Muscle of leg (tissue), 16 donors: Measurements from ENCODE around the gene GNB4. TPM values are rescaled to one million over a fixed set of nuclear protein-coding genes. Genes with fewer than 3 reads are reported as not detected.

Experiments
- DNase-seq: peaks from one replicate; pipeline ENCODE4 v3.0.0; 2013
- H3K27ac ChIP-seq: one replicate; pipeline ENCODE4 v1.5.1; 2013; ENCODE audit warnings: mild to moderate bottlenecking, low read length, control low read depth
- H3K27me3 ChIP-seq: one replicate; pipeline ENCODE4 v1.6.1; 2013; ENCODE audit warnings: low read length; ENCODE audit not compliant: control insufficient read depth, insufficient read depth
- H3K36me3 ChIP-seq: one replicate; pipeline ENCODE4 v1.6.1; 2013; ENCODE audit warnings: low read length; ENCODE audit not compliant: control insufficient read depth, insufficient read depth
- H3K4me1 ChIP-seq: one replicate; pipeline ENCODE4 v1.6.1; 2013; ENCODE audit warnings: low read length; ENCODE audit not compliant: control insufficient read depth, insufficient read depth
- H3K4me3 ChIP-seq: one replicate; pipeline ENCODE4 v1.5.1; 2013; ENCODE audit warnings: low read length, control low read depth
- H3K9me3 ChIP-seq: replicated peaks from 2 replicates; pipeline ENCODE4 v1.6.1; 2013; ENCODE audit warnings: low read depth, low read length; ENCODE audit not compliant: control insufficient read depth
- WGBS: methylation state at CpG from one replicate; pipeline ENCODE4 v1.1.5; 2013; ENCODE audit warnings: missing lambda C conversion rate; ENCODE audit not compliant: insufficient coverage; 5-methylcytosine and 5-hydroxymethylcytosine counted together
- long read RNA-seq, 11 donors: transcript quantifications; one replicate each; lab custom pipeline, GENCODE V29; 2026
- polyA plus RNA-seq, 8 donors: library from polyadenylated mRNA; unstranded; fragments of 120-200 nt; gene quantifications; one replicate each; pipeline versions ENCODE4 v1.2.1 to v1.2.3, GENCODE V29; 2013; ENCODE audit warnings: inconsistent platforms in 1 of 8, low replicate concordance in 1 of 8; ENCODE audit not compliant: insufficient read length in 8 of 8, insufficient read depth in 1 of 8
- total RNA-seq: library from RNA; stranded (reverse); fragments of 120-200 nt; gene quantifications from one replicate; pipeline ENCODE4 v1.2.4, GENCODE V29; 2013

Gene GNB4
- 43.8 TPM for total RNA-seq
- polyA plus RNA-seq = 10 to 100 TPM; 21.0 to 48.0 (median 33.7) TPM
- long read RNA-seq, donor 1, full-length matches to known transcripts = 2 of 2 reads
- long read RNA-seq, donor 1, partial matches to known transcripts = 0 of 2 reads
- long read RNA-seq, donor 1, other reads (novel, unspliced or antisense) = 0 of 2 reads
- long read RNA-seq, donor 2, full-length matches to known transcripts = 1 of 1 reads
- long read RNA-seq, donor 2, partial matches to known transcripts = 0 of 1 reads
- long read RNA-seq, donor 2, other reads (novel, unspliced or antisense) = 0 of 1 reads
- long read RNA-seq, donor 3, full-length matches to known transcripts = 9 of 9 reads
- long read RNA-seq, donor 3, partial matches to known transcripts = 0 of 9 reads
- long read RNA-seq, donor 3, other reads (novel, unspliced or antisense) = 0 of 9 reads
- long read RNA-seq, donor 4, full-length matches to known transcripts = 4 of 4 reads
- long read RNA-seq, donor 4, partial matches to known transcripts = 0 of 4 reads
- long read RNA-seq, donor 4, other reads (novel, unspliced or antisense) = 0 of 4 reads
- long read RNA-seq, donor 5, full-length matches to known transcripts = 23 of 28 reads
- long read RNA-seq, donor 5, partial matches to known transcripts = 5 of 28 reads
- long read RNA-seq, donor 5, other reads (novel, unspliced or antisense) = 0 of 28 reads
- long read RNA-seq, donor 6, full-length matches to known transcripts = 5 of 5 reads
- long read RNA-seq, donor 6, partial matches to known transcripts = 0 of 5 reads
- long read RNA-seq, donor 6, other reads (novel, unspliced or antisense) = 0 of 5 reads
- long read RNA-seq, donor 7, full-length matches to known transcripts = 8 of 8 reads
- long read RNA-seq, donor 7, partial matches to known transcripts = 0 of 8 reads
- long read RNA-seq, donor 7, other reads (novel, unspliced or antisense) = 0 of 8 reads
- long read RNA-seq, donor 8, full-length matches to known transcripts = 7 of 7 reads
- long read RNA-seq, donor 8, partial matches to known transcripts = 0 of 7 reads
- long read RNA-seq, donor 8, other reads (novel, unspliced or antisense) = 0 of 7 reads
- long read RNA-seq, donor 9, full-length matches to known transcripts = 3 of 3 reads
- long read RNA-seq, donor 9, partial matches to known transcripts = 0 of 3 reads
- long read RNA-seq, donor 9, other reads (novel, unspliced or antisense) = 0 of 3 reads
- long read RNA-seq, donor 10, full-length matches to known transcripts = 14 of 14 reads
- long read RNA-seq, donor 10, partial matches to known transcripts = 0 of 14 reads
- long read RNA-seq, donor 10, other reads (novel, unspliced or antisense) = 0 of 14 reads
- long read RNA-seq, donor 11, full-length matches to known transcripts = 3 of 3 reads
- long read RNA-seq, donor 11, partial matches to known transcripts = 0 of 3 reads
- long read RNA-seq, donor 11, other reads (novel, unspliced or antisense) = 0 of 3 reads

GRCh38 chr3:179451265-179452175 lies at the start of gene GNB4:
Gene GNB4, minus strand, starts transcription at chr3:179451470. Its CDS starts 25,270 bp downstream, at chr3:179426200.
- peak; percentile 97 for DNase-seq
- under 1% methylated on average over 83 of the region's 90 CpGs for WGBS

DNA sequence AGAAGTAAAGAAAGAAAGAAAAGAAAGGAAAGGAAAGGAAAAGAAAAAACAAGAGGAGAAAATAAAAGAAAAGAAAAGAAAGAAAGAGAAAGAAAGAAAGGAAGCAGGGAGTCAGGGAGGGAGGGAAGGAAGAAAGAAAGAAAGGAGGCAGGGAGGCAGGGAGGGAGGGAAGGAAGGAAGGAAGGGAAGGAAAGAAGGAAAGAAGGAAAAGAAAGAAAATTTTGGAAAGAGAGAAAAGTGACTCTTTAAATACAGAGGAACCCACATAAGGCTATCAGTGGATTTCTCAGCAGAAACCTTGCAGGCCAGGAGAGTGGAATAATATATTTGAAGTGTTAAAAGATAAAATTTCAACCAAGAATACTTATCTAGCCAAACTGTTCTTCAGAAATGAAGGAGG lies 44.2 kb upstream of the GNB4 start:
- H3K4me3 ChIP-seq = no peak overlapping the region
- no peaks in the 10 kb centered on the region for H3K27me3 ChIP-seq
- DNase-seq = no peak
- H3K36me3 ChIP-seq = no peaks in the 10 kb centered on the region
- no peaks in the 10 kb centered on the region for H3K4me1 ChIP-seq
- no peak overlapping the region for H3K27ac ChIP-seq
- peaks cover 26% of the 10 kb centered on the region for H3K9me3 ChIP-seq

More at GRCh38 chr3:179451265-179452175, at the start of gene GNB4:
- Histone ChIP-seq H3K9me3 (no peaks in the 10 kb centered on the region), H3K27ac (peak within 1 kb of the TSS; percentile 99), H3K27me3 (no peaks in the 10 kb centered on the region), H3K4me1 (peaks cover 8% of the 10 kb centered on the region), H3K4me3 (peak within 1 kb of the TSS; percentile 68), H3K36me3 (peaks cover 6% of the 10 kb centered on the region)

- no peak for DNase-seq
- Histone ChIP-seq H3K27me3 (no peaks in the 10 kb centered on the region), H3K4me1 (no peaks in the 10 kb centered on the region), H3K27ac (no peak overlapping the region), H3K9me3 (peaks cover 26% of the 10 kb centered on the region), H3K4me3 (no peak overlapping the region), H3K36me3 (no peaks in the 10 kb centered on the region)
Observed at GRCh38 chr3:179493260-179493659, 42.0 kb upstream of the GNB4 start.

- no peak overlapping the region for H3K4me3 ChIP-seq
- no peak overlapping the region for H3K27ac ChIP-seq
- H3K9me3 ChIP-seq = peaks cover 10% of the 10 kb centered on the region
Observed at GRCh38 chr3:179488213-179488612, 36.9 kb upstream of the GNB4 start.

GRCh38 chr3:179486806-179487205 lies 35.5 kb upstream of the GNB4 start:
- H3K27me3 ChIP-seq = no peaks in the 10 kb centered on the region
- no peak overlapping the region for H3K27ac ChIP-seq
- no peak for DNase-seq
- H3K4me3 ChIP-seq = no peak overlapping the region
- H3K4me1 ChIP-seq = no peaks in the 10 kb centered on the region
- no peaks in the 10 kb centered on the region for H3K9me3 ChIP-seq
- WGBS = 100% methylated on average over 1 of the region's 3 CpGs
- no peaks in the 10 kb centered on the region for H3K36me3 ChIP-seq

More at GRCh38 chr3:179488213-179488612, 36.9 kb upstream of the GNB4 start:
- no peak for DNase-seq
- Histone ChIP-seq H3K36me3 (no peaks in the 10 kb centered on the region), H3K27me3 (no peaks in the 10 kb centered on the region), H3K4me1 (no peaks in the 10 kb centered on the region)

DNA sequence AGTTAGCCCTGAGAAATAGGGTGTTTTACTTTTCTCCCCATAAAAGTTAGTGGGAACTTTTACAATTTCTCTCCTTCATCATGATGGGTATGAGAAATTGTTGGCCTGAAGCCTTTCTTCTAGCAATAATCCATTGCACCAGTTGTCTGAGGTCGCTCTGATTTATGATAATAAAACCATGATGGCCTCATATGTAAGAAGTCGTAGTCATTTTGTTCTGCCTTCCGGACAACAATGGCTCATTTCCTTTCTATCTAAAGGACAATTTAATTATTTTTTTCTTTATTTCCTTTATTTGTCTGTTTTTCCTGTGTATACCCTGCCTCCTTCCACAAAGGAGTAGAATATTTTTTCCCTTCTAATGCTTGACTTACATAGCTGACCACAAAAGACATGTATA lies 31.6 kb upstream of the GNB4 start:
- H3K36me3 ChIP-seq = no peaks in the 10 kb centered on the region
- no CpG with 5 or more reads among the region's 3 CpGs for WGBS
- no peak for DNase-seq
- H3K27me3 ChIP-seq = no peaks in the 10 kb centered on the region
- no peaks in the 10 kb centered on the region for H3K4me1 ChIP-seq
- H3K4me3 ChIP-seq = no peak overlapping the region
- no peak overlapping the region for H3K27ac ChIP-seq
- no peaks in the 10 kb centered on the region for H3K9me3 ChIP-seq

DNA sequence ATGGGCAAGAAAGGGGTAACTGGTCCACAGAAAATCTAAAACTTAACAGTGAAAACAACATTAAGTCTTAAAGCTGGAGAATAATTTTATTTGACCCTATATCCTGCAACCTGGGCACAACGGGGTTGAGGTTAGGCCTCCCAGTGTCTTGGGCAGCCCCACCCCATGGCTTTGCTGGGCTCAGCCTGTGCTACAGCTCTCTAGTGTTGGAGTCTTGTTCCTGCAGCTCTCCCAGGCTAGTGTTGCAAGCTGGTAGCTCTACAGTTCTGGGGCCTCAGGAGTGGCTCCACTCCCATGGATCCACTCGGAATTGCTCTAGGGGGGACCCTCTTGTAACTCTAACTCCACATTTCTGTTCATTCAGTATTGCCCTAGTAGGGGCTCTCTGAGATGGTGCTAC lies 24.9 kb upstream of the GNB4 start:
- H3K27ac ChIP-seq = no peak overlapping the region
- WGBS = 79% methylated on average over 2 of the region's 2 CpGs
- no peaks in the 10 kb centered on the region for H3K36me3 ChIP-seq
- peaks cover 2% of the 10 kb centered on the region for H3K4me1 ChIP-seq
- no peak for DNase-seq
- H3K27me3 ChIP-seq = no peaks in the 10 kb centered on the region
- no peak overlapping the region for H3K4me3 ChIP-seq
- no peaks in the 10 kb centered on the region for H3K9me3 ChIP-seq

DNA sequence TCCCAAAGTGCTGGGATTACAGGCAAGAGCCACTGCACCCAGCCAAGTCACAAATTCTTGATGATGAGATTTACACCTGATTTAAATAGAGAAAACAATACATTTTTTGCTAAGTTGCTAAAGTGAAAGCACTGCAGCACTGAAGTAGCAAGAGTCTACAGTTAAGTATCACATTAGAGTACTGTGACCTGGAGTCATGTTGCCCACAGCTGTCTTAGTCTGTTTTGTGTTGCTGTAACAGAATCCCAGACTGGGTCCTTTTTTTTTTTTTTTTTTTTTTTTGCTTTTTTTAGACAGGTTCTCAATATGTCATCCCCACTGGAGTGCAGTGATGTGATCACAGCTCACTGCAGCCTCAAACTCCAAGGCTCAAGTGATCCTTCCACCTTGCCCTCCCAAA lies 23.2 kb upstream of the GNB4 start:
- H3K36me3 ChIP-seq = no peaks in the 10 kb centered on the region
- no peaks in the 10 kb centered on the region for H3K27me3 ChIP-seq
- H3K4me3 ChIP-seq = no peak overlapping the region
- H3K4me1 ChIP-seq = peaks cover 2% of the 10 kb centered on the region
- no peaks in the 10 kb centered on the region for H3K9me3 ChIP-seq
- H3K27ac ChIP-seq = peak overlapping the region; percentile 22
- peak; percentile 56 for DNase-seq

DNA sequence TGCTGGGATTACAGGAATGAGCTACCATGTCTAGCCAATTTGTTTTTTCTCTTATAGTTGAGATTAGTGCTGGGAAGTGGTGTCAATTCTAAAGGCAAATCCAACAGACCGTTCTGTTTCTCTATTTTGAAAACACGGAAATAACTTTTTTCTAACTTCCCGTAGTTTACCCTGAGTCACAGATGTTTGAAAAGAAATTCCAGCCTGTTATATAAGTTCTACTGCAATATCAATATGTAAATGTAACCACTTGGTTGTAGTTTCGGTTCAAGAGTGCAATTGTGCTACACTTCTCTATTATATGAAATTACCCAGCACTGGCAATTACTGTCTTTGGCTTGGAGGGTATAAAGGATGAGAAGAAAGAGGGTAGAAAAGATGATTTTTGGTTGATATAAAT lies 22.3 kb upstream of the GNB4 start:
- peaks cover 2% of the 10 kb centered on the region for H3K4me1 ChIP-seq
- WGBS = no CpG with 5 or more reads among the region's 4 CpGs
- DNase-seq = peak; percentile 39
- H3K9me3 ChIP-seq = no peaks in the 10 kb centered on the region
- no peak overlapping the region for H3K4me3 ChIP-seq
- peak overlapping the region; percentile 38 for H3K27ac ChIP-seq
- no peaks in the 10 kb centered on the region for H3K36me3 ChIP-seq
- H3K27me3 ChIP-seq = no peaks in the 10 kb centered on the region
